Upper lobe of right lung (tissue), 1 donor: ENCODE measurements around the gene SMG5. TPM values are rescaled to one million over a fixed set of nuclear protein-coding genes. Genes with fewer than 3 reads are reported as not detected.

Experiments used
- ATAC-seq: fragments of 200-7000 bp; cut with Tn5 transposase; one replicate; pipeline ENCODE4 v1.9.1; 2020; ENCODE audit warnings: mild to moderate bottlenecking, moderate library complexity
- DNase-seq: peaks from one replicate; pipeline ENCODE4 v3.0.0-alpha.2; 2020
- H3K27ac ChIP-seq: fragments of 200-600 bp; one replicate; pipeline ENCODE4 v1.8.0; 2022
- H3K27me3 ChIP-seq: fragments of 200-600 bp; one replicate; pipeline ENCODE4 v1.8.0; 2022; ENCODE audit warnings: mild to moderate bottlenecking
- H3K36me3 ChIP-seq: fragments of 200-600 bp; one replicate; pipeline ENCODE4 v1.8.0; 2022
- H3K4me1 ChIP-seq: fragments of 200-600 bp; one replicate; pipeline ENCODE4 v1.8.0; 2022
- H3K4me3 ChIP-seq: fragments of 200-600 bp; one replicate; pipeline ENCODE4 v1.8.0; 2022; ENCODE audit warnings: mild to moderate bottlenecking
- H3K9me3 ChIP-seq: fragments of 200-600 bp; one replicate; pipeline ENCODE4 v1.8.0; 2022
- intact Hi-C: fragments of 100-400 bp; cut with DNase I; formaldehyde crosslinking; loops from one replicate; pipeline ENCODE4 v1.11.0; 2022
- total RNA-seq: library from RNA; stranded (reverse); fragmentation: NEBNext Ultra II Directional; extraction: Animal tissue kit (Norgen Biotek cat#: 25700); gene quantifications from one replicate; pipeline ENCODE4 v1.2.1, GENCODE V29; 2021
- TF ChIP-seq, protein P1 (sequence below): fragments of 200-600 bp; IDR thresholded peaks from one replicate; pipeline ENCODE4 v1.8.0; 2022; ENCODE audit warnings: antibody characterized with exemption
- donor health status: DM: no; HTN: yes; CAD: no; lungs with severe emphysema.

The SMG5 gene
- total RNA-seq, 1 donor from 2014 or later: 64.8 TPM

DNA sequence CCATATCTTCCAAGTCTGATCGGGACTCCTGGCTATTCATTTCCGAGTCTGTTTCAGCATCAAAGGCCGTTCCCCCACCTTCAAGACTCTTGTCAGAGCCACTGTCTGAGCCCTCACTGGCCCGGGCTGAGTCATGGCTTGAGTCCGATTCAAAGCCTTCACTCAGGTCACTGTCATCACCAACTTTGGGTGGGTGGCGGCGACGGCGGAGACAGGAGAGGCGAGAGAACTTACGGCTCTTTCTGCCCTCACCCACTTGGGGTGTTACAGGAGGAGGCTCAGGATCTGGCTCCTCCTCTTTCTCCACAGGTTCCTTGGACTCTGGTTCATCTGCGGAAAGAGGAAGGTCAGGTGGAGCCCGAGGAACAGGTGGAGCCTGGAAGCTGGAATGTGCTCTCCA lies 16.6 kb downstream of the SMG5 start:
- Histone ChIP-seq H3K4me1 (no peaks in the 10 kb centered on the region), H3K36me3 (peaks cover 93% of the 10 kb centered on the region), H3K9me3 (no peaks in the 10 kb centered on the region), H3K27me3 (no peaks in the 10 kb centered on the region), H3K27ac (no peak overlapping the region), H3K4me3 (no peak overlapping the region)
- ATAC-seq: no peak
- DNase-seq: no peak
- intact Hi-C loops: no loop called here
- TF ChIP-seq, protein P1, sequence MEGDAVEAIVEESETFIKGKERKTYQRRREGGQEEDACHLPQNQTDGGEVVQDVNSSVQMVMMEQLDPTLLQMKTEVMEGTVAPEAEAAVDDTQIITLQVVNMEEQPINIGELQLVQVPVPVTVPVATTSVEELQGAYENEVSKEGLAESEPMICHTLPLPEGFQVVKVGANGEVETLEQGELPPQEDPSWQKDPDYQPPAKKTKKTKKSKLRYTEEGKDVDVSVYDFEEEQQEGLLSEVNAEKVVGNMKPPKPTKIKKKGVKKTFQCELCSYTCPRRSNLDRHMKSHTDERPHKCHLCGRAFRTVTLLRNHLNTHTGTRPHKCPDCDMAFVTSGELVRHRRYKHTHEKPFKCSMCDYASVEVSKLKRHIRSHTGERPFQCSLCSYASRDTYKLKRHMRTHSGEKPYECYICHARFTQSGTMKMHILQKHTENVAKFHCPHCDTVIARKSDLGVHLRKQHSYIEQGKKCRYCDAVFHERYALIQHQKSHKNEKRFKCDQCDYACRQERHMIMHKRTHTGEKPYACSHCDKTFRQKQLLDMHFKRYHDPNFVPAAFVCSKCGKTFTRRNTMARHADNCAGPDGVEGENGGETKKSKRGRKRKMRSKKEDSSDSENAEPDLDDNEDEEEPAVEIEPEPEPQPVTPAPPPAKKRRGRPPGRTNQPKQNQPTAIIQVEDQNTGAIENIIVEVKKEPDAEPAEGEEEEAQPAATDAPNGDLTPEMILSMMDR: no peak

DNA sequence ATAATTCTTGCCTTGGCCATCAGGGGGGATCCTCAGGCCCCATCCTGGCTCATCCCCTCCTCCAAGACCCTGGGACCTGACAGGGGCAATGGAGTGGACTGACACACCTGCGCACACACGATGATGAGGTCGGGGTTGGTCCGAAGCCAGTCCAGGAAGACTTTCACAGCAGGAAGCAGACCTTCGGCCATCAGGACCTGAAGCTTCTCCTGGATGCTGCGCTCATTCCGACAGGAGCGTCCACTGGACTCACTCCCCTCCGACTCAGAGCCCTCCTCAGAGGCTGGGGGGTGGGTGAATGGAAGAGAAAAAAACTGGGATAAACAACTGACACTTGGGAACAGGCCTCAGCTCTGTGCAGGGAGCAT lies 19.4 kb downstream of the SMG5 start:
- TF ChIP-seq, protein P1: no peak
- no peaks in the 10 kb centered on the region for H3K9me3 ChIP-seq
- intact Hi-C loops: no loop called here
- DNase-seq (no peak), ATAC-seq (peak; percentile 6)
- H3K4me3 ChIP-seq: no peak overlapping the region
- H3K36me3 ChIP-seq: peaks cover 94% of the 10 kb centered on the region
- no peaks in the 10 kb centered on the region for H3K4me1 ChIP-seq
- no peaks in the 10 kb centered on the region for H3K27me3 ChIP-seq
- H3K27ac ChIP-seq: no peak overlapping the region

DNA sequence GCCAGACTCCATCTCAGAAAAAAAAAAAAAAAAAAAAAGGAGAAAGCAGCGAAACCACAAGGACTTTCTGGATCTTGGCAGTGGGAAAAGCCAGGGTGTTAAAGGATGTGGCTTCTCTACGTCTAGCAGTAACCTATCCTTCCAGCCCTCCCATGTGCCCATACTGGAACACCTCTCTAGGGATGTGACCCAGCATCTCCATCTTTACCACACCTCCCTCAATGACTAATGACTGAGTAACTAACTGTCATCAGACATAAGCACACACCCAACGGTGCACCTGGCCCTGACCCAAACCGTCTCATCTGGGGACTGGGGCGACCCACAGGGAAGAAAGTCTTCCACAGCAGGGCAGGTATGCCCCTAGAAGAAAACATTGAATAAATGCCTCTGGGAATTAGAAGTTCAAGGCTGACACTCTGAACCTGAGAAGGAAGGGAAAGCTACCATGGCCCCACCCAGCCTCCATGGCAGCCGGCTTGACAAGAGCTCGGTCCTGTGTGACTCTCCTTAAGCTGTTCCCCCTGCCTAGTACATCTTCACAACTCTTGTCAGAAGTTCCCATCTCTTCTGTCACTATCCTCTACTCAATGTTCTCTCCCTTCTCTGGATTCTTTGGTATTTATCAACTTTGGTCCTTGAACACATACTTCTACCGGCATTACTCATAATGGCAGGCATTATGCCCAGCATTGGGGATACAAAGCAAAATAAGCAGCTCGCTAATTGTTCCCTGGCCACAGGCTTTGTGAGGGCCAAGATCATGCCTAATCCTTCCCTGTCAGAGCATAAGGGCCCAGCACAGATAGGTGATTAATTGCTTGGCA lies 20.0 kb downstream of the SMG5 start:
- Histone ChIP-seq H3K36me3 (peaks cover 94% of the 10 kb centered on the region), H3K27me3 (no peaks in the 10 kb centered on the region), H3K4me1 (no peaks in the 10 kb centered on the region), H3K4me3 (no peak overlapping the region), H3K9me3 (no peaks in the 10 kb centered on the region), H3K27ac (no peak overlapping the region)
- DNase-seq (no peak), ATAC-seq (no peak)
- intact Hi-C loops: no loop called here
- TF ChIP-seq, protein P1: no peak

DNA sequence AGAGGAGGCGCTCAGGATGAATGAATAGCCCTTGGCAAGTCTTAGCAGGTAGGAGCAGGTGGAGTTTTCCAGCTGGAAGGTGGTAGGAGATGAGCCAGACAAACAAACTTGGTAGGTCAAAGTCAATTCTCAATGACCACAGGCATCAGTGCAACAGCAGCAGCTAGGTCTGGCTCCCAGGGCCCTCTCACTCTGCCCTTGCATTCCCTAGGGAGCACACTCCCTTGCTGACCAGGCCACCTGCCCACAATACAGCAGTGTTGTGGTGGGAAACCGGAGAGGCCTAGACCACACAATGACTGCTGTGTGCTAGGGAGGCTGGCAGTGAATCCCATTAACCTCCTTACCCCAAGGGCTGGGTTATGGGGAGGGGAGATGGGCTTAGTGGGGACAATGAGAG lies 21.7 kb downstream of the SMG5 start:
- H3K9me3 ChIP-seq: no peaks in the 10 kb centered on the region
- peaks cover 93% of the 10 kb centered on the region for H3K36me3 ChIP-seq
- DNase-seq (no peak), ATAC-seq (no peak)
- no peak overlapping the region for H3K4me3 ChIP-seq
- no peaks in the 10 kb centered on the region for H3K27me3 ChIP-seq
- H3K4me1 ChIP-seq: no peaks in the 10 kb centered on the region
- no peak overlapping the region for H3K27ac ChIP-seq
- intact Hi-C loops: no loop called here
- TF ChIP-seq, protein P1: no peak

DNA sequence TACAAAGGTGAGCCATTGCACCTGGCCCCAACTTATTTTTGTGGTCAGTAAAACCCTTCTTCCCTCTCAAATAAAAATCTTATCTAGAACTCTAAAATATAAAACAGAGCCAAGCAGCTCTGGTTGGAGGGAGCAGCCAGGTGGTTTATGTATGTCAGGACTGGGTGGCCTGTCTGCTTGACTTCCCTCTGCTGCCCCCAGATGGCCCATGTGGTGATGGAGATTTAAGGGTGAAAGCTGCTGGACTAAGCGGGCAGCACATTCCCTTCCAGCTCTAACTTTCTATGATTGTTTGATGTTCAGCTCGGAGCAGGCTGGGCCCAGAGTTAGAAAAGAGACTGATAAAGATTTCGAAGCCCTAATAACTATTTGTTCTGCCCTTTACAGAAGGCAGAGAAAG lies 22.8 kb downstream of the SMG5 start:
- no peaks in the 10 kb centered on the region for H3K9me3 ChIP-seq
- H3K36me3 ChIP-seq: peaks cover 95% of the 10 kb centered on the region
- H3K4me1 ChIP-seq: no peaks in the 10 kb centered on the region
- TF ChIP-seq, protein P1: no peak
- H3K27me3 ChIP-seq: no peaks in the 10 kb centered on the region
- ATAC-seq (no peak), DNase-seq (no peak)
- intact Hi-C loops: no loop called here
- H3K27ac ChIP-seq: no peak overlapping the region
- no peak overlapping the region for H3K4me3 ChIP-seq
